CD4-positive, alpha-beta T cell treated with Interleukin-17A for 1 hour (primary cell): ENCODE measurements around the gene TTC4.

Experiments
- DNase-seq: peaks from one replicate; pipeline ENCODE4 v3.0.0-alpha.2; 2020

Gene TTC4

GRCh38 chr1:54787604-54788003 lies 71.9 kb downstream of the TTC4 start:
- no peak for DNase-seq

DNA sequence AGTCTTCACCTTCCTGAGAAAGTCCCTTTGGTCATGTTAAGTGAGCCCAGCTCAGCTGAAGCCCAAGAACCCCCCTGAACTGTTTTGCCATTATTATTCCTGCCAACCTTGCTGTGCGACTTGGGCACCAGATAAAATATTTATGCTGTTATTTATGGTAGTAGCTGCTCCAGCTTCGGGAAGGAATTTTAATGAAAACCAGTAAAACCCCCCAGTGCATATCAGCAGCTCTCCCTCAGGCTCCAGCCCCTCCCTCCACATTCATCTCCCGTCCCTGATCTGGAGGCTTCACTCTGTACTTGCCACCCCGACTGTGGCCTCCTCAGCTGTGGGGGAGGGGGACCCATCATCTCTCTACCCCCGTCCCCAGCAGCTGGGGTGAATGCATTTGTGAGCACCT lies 72.8 kb downstream of the TTC4 start:
- DNase-seq: no peak

DNA sequence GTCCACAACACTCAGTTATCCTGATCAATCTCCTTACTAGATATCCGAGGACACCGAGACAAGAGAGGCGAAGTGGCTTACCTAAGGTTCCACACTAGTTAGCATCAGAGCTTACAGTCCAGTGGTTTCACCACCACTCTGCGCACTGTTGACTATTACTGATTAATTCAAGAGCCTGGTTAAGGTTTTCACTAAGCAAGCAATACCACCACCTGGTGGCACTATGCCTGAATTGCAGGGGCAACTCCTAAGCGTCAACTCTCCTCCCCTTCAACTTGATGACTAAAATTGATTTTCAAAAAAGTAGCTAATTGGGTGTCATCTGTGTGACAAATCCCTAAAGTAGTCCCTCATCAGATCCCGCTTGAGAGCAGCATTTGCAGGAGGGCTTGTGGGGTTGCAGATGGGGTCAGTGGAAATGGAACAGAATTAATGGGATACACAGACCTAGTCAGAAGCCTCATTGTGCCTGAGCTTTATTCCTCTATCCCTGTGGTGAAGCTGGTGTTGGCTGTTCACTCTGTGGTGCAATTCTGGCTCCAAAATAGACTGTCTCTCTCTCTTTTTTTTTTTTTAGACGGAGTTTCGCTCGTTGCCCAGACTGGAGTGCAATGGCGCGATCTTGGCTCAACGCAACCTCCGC lies 76.3 kb downstream of the TTC4 start:
- peak; percentile 34 for DNase-seq
